Activated naive CD4-positive, alpha-beta T cell treated with anti-CD3 and anti-CD28 coated beads, Interleukin-2, amount 50 U/mL, for 16 hours (primary cell): ENCODE data around the gene ZNF883.
"Not testable (repeated sequence)": the region's sequence is repeated elsewhere in the genome, so short reads cannot be mapped to it uniquely, and the experiment has no call there.

ENCODE experiments used
- DNase-seq: peaks from one replicate; pipeline ENCODE4 v3.0.0-alpha.2; 2020

Gene ZNF883

GRCh38 chr9:113011911-113012381 is at the start of gene ZNF883:
Gene ZNF883 (minus strand): TSS chr9:113012192.
- DNase-seq = peak; percentile 37

GRCh38 chr9:113061072-113061850 is 49.3 kb upstream of the ZNF883 start:
- not testable (repeated sequence) for DNase-seq

GRCh38 chr9:113059581-113060284 is 47.7 kb upstream of the ZNF883 start:
- DNase-seq = peak; percentile 18

- no peak for DNase-seq
These were observed 45.2 kb upstream of the ZNF883 start for GRCh38 chr9:113057193-113057592.

- peak; percentile 72 for DNase-seq
These were observed 44.5 kb upstream of the ZNF883 start, which contains the start of gene ZFP37 for GRCh38 chr9:113056191-113057106. Gene ZFP37 (minus strand): TSS chr9:113056724. CDS start chr9:113056688, 36 bp downstream.

- no peak for DNase-seq
These were observed 31.1 kb upstream of the ZNF883 start for GRCh38 chr9:113042884-113043657.

- DNase-seq = no peak
These were observed 14.2 kb upstream of the ZNF883 start for GRCh38 chr9:113026200-113026599.

GRCh38 chr9:113018247-113018646 is 6.3 kb upstream of the ZNF883 start:
- DNase-seq = no peak

GRCh38 chr9:113012492-113012891 is 500 bp upstream of the ZNF883 start:
- no peak for DNase-seq

GRCh38 chr9:113005777-113006176 is 6.2 kb downstream of the ZNF883 start:
- no peak for DNase-seq

- DNase-seq = no peak
These were observed 14.6 kb downstream of the ZNF883 start for GRCh38 chr9:112997236-112997941.

GRCh38 chr9:112971415-112971814 is 40.6 kb downstream of the ZNF883 start:
- no peak for DNase-seq

GRCh38 chr9:112970939-112971338 is 41.1 kb downstream of the ZNF883 start:
- no peak for DNase-seq

GRCh38 chr9:112969730-112970129 is 42.3 kb downstream of the ZNF883 start:
- DNase-seq = no peak

GRCh38 chr9:112955550-112955949 is 56.4 kb downstream of the ZNF883 start:
- DNase-seq = no peak

GRCh38 chr9:112945620-112946208 is 66.3 kb downstream of the ZNF883 start:
- no peak for DNase-seq

- no peak for DNase-seq
These were observed 72.6 kb downstream of the ZNF883 start for GRCh38 chr9:112939418-112939817.

GRCh38 chr9:112933696-112934095 is 78.3 kb downstream of the ZNF883 start:
- DNase-seq = no peak

GRCh38 chr9:112925058-112925641 is 86.8 kb downstream of the ZNF883 start:
- DNase-seq = no peak

GRCh38 chr9:112921549-112921948 is 90.4 kb downstream of the ZNF883 start:
- DNase-seq = no peak

- DNase-seq = no peak
These were observed 94.0 kb downstream of the ZNF883 start for GRCh38 chr9:112917987-112918362.
